Forelimb muscle (tissue), 1 donor: ENCODE measurements around the gene EFCAB12. TPM values are rescaled to one million over a fixed set of nuclear protein-coding genes. Genes with fewer than 3 reads are reported as not detected.
"Not testable (repeated sequence)": the region's sequence is repeated elsewhere in the genome, so short reads cannot be mapped to it uniquely, and the experiment has no call there.

Experiments used
- DNase-seq: peaks from one replicate; pipeline ENCODE4 v3.0.0-alpha.2; 2013; ENCODE audit warnings: low read depth
- polyA plus RNA-seq: library from polyadenylated mRNA; unstranded; fragments of 120-200 nt; gene quantifications from one replicate; pipeline ENCODE4 v1.2.1, GENCODE V29; 2013; ENCODE audit not compliant: insufficient read length

Gene EFCAB12
- polyA plus RNA-seq, 1 donor, result 0.13 TPM

GRCh38 chr3:129369711-129370110, 58.7 kb downstream of the EFCAB12 start:
- no peak for DNase-seq

GRCh38 chr3:129367821-129368220, 60.6 kb downstream of the EFCAB12 start:
- DNase-seq, result no peak

- DNase-seq, result no peak
Measured at GRCh38 chr3:129366312-129366831, 62.1 kb downstream of the EFCAB12 start.

GRCh38 chr3:129365296-129366136, 62.9 kb downstream of the EFCAB12 start:
- DNase-seq, result no peak

- not testable (repeated sequence) for DNase-seq
Measured at GRCh38 chr3:129364811-129365210, 63.6 kb downstream of the EFCAB12 start.

GRCh38 chr3:129363356-129363755, 65.1 kb downstream of the EFCAB12 start:
- not testable (repeated sequence) for DNase-seq

GRCh38 chr3:129360705-129361460, 67.6 kb downstream of the EFCAB12 start:
- no peak for DNase-seq

- no peak for DNase-seq
Measured at GRCh38 chr3:129360171-129360611, 68.2 kb downstream of the EFCAB12 start.

- no peak for DNase-seq
Measured at GRCh38 chr3:129358772-129359371, 69.6 kb downstream of the EFCAB12 start.

GRCh38 chr3:129358177-129358771, 70.2 kb downstream of the EFCAB12 start:
- no peak for DNase-seq

- no peak for DNase-seq
Measured at GRCh38 chr3:129357616-129358015, 70.8 kb downstream of the EFCAB12 start.

GRCh38 chr3:129356756-129357425, 71.5 kb downstream of the EFCAB12 start:
- no peak for DNase-seq

- DNase-seq, result no peak
Measured at GRCh38 chr3:129353589-129353941, 74.9 kb downstream of the EFCAB12 start.

GRCh38 chr3:129352650-129353588, 75.5 kb downstream of the EFCAB12 start:
- no peak for DNase-seq

- DNase-seq, result no peak
Measured at GRCh38 chr3:129352045-129352444, 76.4 kb downstream of the EFCAB12 start.

Other genes with a start within 250 kb of the EFCAB12 start
- 311 TPM for gene CNBP, start 244.7 kb downstream of the EFCAB12 start, polyA plus RNA-seq
- gene COPG1, start 179.0 kb downstream of the EFCAB12 start, polyA plus RNA-seq, result 106 TPM
- gene HMCES, start 149.8 kb downstream of the EFCAB12 start, polyA plus RNA-seq, result 21.8 TPM
- gene MBD4, start 11.3 kb upstream of the EFCAB12 start, polyA plus RNA-seq, result 26.5 TPM
- gene IFT122, start 11.6 kb upstream of the EFCAB12 start, polyA plus RNA-seq, result 33.2 TPM
- gene RHO, start 100.0 kb upstream of the EFCAB12 start, polyA plus RNA-seq, result 0.09 TPM
- gene H1-8, start 114.5 kb upstream of the EFCAB12 start, polyA plus RNA-seq, result not detected
- gene PLXND1, start 178.0 kb upstream of the EFCAB12 start, polyA plus RNA-seq, result 110 TPM